Stimulated activated CD4-positive, alpha-beta T cell treated with anti-CD3 and anti-CD28 coated beads, Interleukin-12 subunit alpha, Interleukin-12 subunit beta, amount 100 ng/mL, for 48 hours (primary cell): ENCODE measurements around the gene NAALADL2.
"Not testable (repeated sequence)": the region's sequence is repeated elsewhere in the genome, so short reads cannot be mapped to it uniquely, and the experiment has no call there.

ENCODE experiments used
- DNase-seq, 3 donors: peaks; one replicate each; pipeline ENCODE4 v3.0.0-alpha.2; 2020; ENCODE audit warnings: low read depth in 2 of 3, low spot score in 1 of 3

Gene NAALADL2

GRCh38 chr3:175129126-175129525 lies 270.0 kb downstream of the NAALADL2 start:
- DNase-seq: no peak

- no peak for DNase-seq
Observed at GRCh38 chr3:175129571-175129970, 270.4 kb downstream of the NAALADL2 start.

- not testable (repeated sequence) for DNase-seq
Observed at GRCh38 chr3:175131866-175132265, 272.7 kb downstream of the NAALADL2 start.

GRCh38 chr3:175132706-175133105 lies 273.6 kb downstream of the NAALADL2 start:
- DNase-seq: not testable (repeated sequence)

- DNase-seq: no peak
Observed at GRCh38 chr3:175144368-175144767, 285.2 kb downstream of the NAALADL2 start.

GRCh38 chr3:175146258-175146657 lies 287.1 kb downstream of the NAALADL2 start:
- DNase-seq: no peak

- no peak for DNase-seq
Observed at GRCh38 chr3:175149675-175150074, 290.5 kb downstream of the NAALADL2 start.

GRCh38 chr3:175150812-175151401 lies 291.8 kb downstream of the NAALADL2 start:
- DNase-seq: no peak

GRCh38 chr3:175153595-175153994 lies 294.5 kb downstream of the NAALADL2 start:
- DNase-seq: no peak

- no peak for DNase-seq
Observed at GRCh38 chr3:175155172-175155571, 296.0 kb downstream of the NAALADL2 start.

GRCh38 chr3:175159202-175159601 lies 300.1 kb downstream of the NAALADL2 start:
- no peak for DNase-seq

- DNase-seq: no peak
Observed at GRCh38 chr3:175161291-175161690, 302.2 kb downstream of the NAALADL2 start.

GRCh38 chr3:175163686-175164085 lies 304.6 kb downstream of the NAALADL2 start:
- no peak for DNase-seq

GRCh38 chr3:175173117-175173516 lies 314.0 kb downstream of the NAALADL2 start:
- DNase-seq: not testable (repeated sequence)

GRCh38 chr3:175176556-175176955 lies 317.4 kb downstream of the NAALADL2 start:
- DNase-seq: no peak

GRCh38 chr3:175179055-175179454 lies 319.9 kb downstream of the NAALADL2 start:
- no peak for DNase-seq

- no peak for DNase-seq
Observed at GRCh38 chr3:175184392-175184791, 325.3 kb downstream of the NAALADL2 start.

- no peak for DNase-seq
Observed at GRCh38 chr3:175185903-175186302, 326.8 kb downstream of the NAALADL2 start.

GRCh38 chr3:175186511-175186910 lies 327.4 kb downstream of the NAALADL2 start:
- no peak for DNase-seq

GRCh38 chr3:175187586-175187985 lies 328.5 kb downstream of the NAALADL2 start:
- no peak for DNase-seq

- DNase-seq: no peak
Observed at GRCh38 chr3:175192536-175192935, 333.4 kb downstream of the NAALADL2 start.

GRCh38 chr3:175193815-175194518 lies 334.8 kb downstream of the NAALADL2 start:
- no peak for DNase-seq
